Aorta (tissue), 5 donors: ENCODE measurements around the gene VRK1. TPM values are rescaled to one million over a fixed set of nuclear protein-coding genes. Genes with fewer than 3 reads are reported as not detected.

ENCODE experiments used
- ATAC-seq: fragments of 200-7000 bp; cut with Tn5 transposase; one replicate; pipeline ENCODE4 v1.9.1; 2022; ENCODE audit warnings: moderate library complexity; ENCODE audit not compliant: low FRiP score
- DNase-seq, 2 donors: peaks; one replicate each; pipeline ENCODE4 v3.0.0-alpha.2; 2020
- H3K27ac ChIP-seq, 2 donors: one replicate each; pipeline ENCODE4 v1.5.1; 2013; ENCODE audit warnings: low read length in 2 of 2, mild to moderate bottlenecking in 2 of 2, moderate library complexity in 2 of 2, control low read depth in 1 of 2, inconsistent platforms in 1 of 2, low read depth in 1 of 2
- H3K27me3 ChIP-seq, 2 donors: one replicate each; pipeline ENCODE4 v1.6.1; 2013; ENCODE audit warnings: control low read depth in 1 of 2, low read length in 1 of 2, mild to moderate bottlenecking in 1 of 2, moderate library complexity in 1 of 2; ENCODE audit not compliant: insufficient read depth in 2 of 2, control insufficient read depth in 1 of 2
- H3K36me3 ChIP-seq, 2 donors: one replicate each; pipeline ENCODE4 v1.6.1; 2013; ENCODE audit warnings: control low read depth in 1 of 2, low read length in 1 of 2, mild to moderate bottlenecking in 1 of 2; ENCODE audit not compliant: insufficient read depth in 2 of 2, control insufficient read depth in 1 of 2
- H3K4me1 ChIP-seq, 2 donors: one replicate each; pipeline ENCODE4 v1.6.1; 2013; ENCODE audit warnings: low read length in 2 of 2, control low read depth in 1 of 2, mild to moderate bottlenecking in 1 of 2, moderate library complexity in 1 of 2; ENCODE audit not compliant: insufficient read depth in 2 of 2, control insufficient read depth in 1 of 2
- H3K4me3 ChIP-seq, 2 donors: one replicate each; pipeline ENCODE4 v1.5.1; 2013; ENCODE audit warnings: low read length in 2 of 2, control low read depth in 1 of 2, mild to moderate bottlenecking in 1 of 2
- H3K9me3 ChIP-seq: one replicate; pipeline ENCODE4 v1.6.1; 2013; ENCODE audit warnings: mild to moderate bottlenecking, low read length; ENCODE audit not compliant: control insufficient read depth
- WGBS, 2 donors: extraction: QIAGEN DNeasy Blood & Tissue Kit; methylation state at CpG; one replicate each; pipeline ENCODE4 v1.1.7; 2013; 5-methylcytosine and 5-hydroxymethylcytosine counted together
- intact Hi-C, 2 donors: fragments of 100-400 bp; cut with DNase I; formaldehyde crosslinking; loops; one replicate each; pipeline versions ENCODE4 v1.14.2 to v1.15.0; 2022
- polyA plus RNA-seq, 2 donors: library from polyadenylated mRNA; stranded (reverse); fragments of 200-250 nt; gene quantifications; one replicate each; pipeline ENCODE4 v1.2.3, GENCODE V29; 2013
- total RNA-seq, 2 donors: library from RNA; stranded (reverse); fragmentation: NEBNext Ultra II Directional; extraction: Animal tissue kit (Norgen Biotek cat#: 25700); gene quantifications; one replicate each; pipeline ENCODE4 v1.2.1, GENCODE V29; 2021
- donor health status: healthy with polysubstance abuse.
- donor health status: Bipolar disorder and iron deficiency.
- donor health status: DM: no; HTN: no; CAD: no.
- donor health status: DM: no; HTN: no; CAD: no.
- donor health status: DM: yes; HTN: yes; CAD: no.

VRK1 gene
- total and polyA plus RNA-seq, 4 donors = 5.8 to 9.4 (median 8.4) TPM

GRCh38 chr14:96824283-96824682, 27.1 kb downstream of the VRK1 start:
- Histone ChIP-seq H3K4me1 (no peaks in the 10 kb centered on the region), H3K27ac (no peak overlapping the region), H3K36me3 (no peaks in the 10 kb centered on the region), H3K27me3 (no peaks in the 10 kb centered on the region), H3K9me3 (no peaks in the 10 kb centered on the region), H3K4me3 (no peak overlapping the region)
- intact Hi-C loops = no loop called here
- DNase-seq = no peak
- no peak for ATAC-seq
- 93 to 95% methylated on average over 3 of the region's 3 CpGs for WGBS, 2 donors

GRCh38 chr14:96826818-96827217, 29.6 kb downstream of the VRK1 start:
- Histone ChIP-seq H3K27ac (no peak overlapping the region), H3K27me3 (no peaks in the 10 kb centered on the region), H3K4me3 (no peak overlapping the region), H3K4me1 (no peaks in the 10 kb centered on the region), H3K9me3 (no peaks in the 10 kb centered on the region), H3K36me3 (no peaks in the 10 kb centered on the region)
- intact Hi-C loops = no loop called here
- no peak for DNase-seq
- 18 to 51% methylated on average over 2 of the region's 2 CpGs for WGBS, 2 donors
- ATAC-seq = no peak

DNA sequence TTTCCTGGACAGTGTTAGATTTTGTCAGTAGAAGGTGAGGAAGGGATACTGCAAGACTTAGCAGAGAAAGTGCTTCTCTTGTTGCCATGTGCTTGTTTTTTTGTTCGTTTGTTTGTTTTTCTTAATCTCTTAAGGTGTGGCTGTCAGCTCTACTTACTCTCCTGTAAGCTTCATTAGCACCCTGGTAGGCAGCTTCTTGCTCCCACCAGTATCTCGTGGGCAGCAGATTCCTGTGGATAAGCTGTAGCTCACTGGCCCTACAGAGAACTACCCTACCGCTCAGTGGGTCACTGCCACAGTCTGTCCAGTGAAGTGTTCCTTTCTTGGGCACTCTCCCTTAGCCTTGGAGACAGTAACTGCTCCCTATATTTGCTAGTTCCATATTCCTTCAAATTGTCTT, 30.1 kb downstream of the VRK1 start:
- Histone ChIP-seq H3K9me3 (no peaks in the 10 kb centered on the region), H3K27ac (no peak overlapping the region), H3K36me3 (no peaks in the 10 kb centered on the region), H3K27me3 (no peaks in the 10 kb centered on the region), H3K4me1 (no peaks in the 10 kb centered on the region), H3K4me3 (no peak overlapping the region)
- intact Hi-C loops = no loop called here
- DNase-seq = no peak
- 52 to 63% methylated on average over 3 of the region's 3 CpGs for WGBS, 2 donors
- ATAC-seq = no peak

DNA sequence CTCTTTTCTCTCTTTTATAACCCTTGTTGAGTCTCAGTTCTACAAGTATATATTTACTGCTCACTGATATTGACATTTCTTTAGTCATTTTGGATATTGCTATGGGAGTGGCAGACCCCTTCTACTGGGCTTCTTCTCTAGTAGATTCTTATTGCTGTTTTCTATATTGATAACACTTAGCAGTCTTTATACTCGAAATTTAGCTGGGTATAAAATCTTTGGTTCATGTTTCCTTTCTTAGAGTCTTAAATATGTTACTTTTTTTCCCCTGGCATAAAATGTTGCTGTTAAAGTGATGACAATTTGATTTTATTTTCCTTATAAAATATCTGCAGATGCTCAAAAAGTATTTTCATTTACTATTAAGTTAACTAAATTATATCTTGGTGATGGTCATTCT, 32.6 kb downstream of the VRK1 start:
- no peak overlapping the region for H3K4me3 ChIP-seq
- no peak overlapping the region for H3K27ac ChIP-seq
- H3K9me3 ChIP-seq = no peaks in the 10 kb centered on the region
- 97 to 100% methylated on average over 1 of the region's 1 CpG for WGBS, 2 donors
- intact Hi-C loops = no loop called here
- H3K36me3 ChIP-seq = no peaks in the 10 kb centered on the region
- DNase-seq (no peak), ATAC-seq (no peak)
- H3K4me1 ChIP-seq = no peaks in the 10 kb centered on the region
- H3K27me3 ChIP-seq = no peaks in the 10 kb centered on the region

DNA sequence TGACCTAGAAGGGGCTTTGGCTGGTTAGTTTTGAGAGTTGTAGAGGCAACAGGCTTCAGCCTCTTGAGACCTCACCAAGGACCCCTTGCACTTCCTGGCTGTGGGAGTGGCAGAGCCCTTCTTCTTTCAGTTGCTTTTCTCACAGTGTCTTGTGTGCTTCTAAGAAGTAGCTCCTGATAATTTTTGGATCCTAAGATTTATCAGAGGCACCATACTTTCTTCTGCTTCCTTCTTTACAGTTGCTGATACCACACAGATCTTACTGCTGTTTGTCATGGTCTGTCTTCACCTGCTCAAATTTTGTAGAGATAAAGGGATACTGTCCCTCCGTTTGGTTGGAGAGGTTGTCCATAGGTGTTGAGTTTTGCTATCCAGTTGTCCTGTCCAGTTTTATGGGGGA, 33.8 kb downstream of the VRK1 start:
- H3K4me1 ChIP-seq = no peaks in the 10 kb centered on the region
- intact Hi-C loops = no loop called here
- H3K9me3 ChIP-seq = no peaks in the 10 kb centered on the region
- no peak overlapping the region for H3K4me3 ChIP-seq
- H3K36me3 ChIP-seq = no peaks in the 10 kb centered on the region
- no peak for DNase-seq
- no peaks in the 10 kb centered on the region for H3K27me3 ChIP-seq
- no peak for ATAC-seq
- 74 to 88% methylated on average over 1 of the region's 1 CpG for WGBS, 2 donors
- no peak overlapping the region for H3K27ac ChIP-seq

DNA sequence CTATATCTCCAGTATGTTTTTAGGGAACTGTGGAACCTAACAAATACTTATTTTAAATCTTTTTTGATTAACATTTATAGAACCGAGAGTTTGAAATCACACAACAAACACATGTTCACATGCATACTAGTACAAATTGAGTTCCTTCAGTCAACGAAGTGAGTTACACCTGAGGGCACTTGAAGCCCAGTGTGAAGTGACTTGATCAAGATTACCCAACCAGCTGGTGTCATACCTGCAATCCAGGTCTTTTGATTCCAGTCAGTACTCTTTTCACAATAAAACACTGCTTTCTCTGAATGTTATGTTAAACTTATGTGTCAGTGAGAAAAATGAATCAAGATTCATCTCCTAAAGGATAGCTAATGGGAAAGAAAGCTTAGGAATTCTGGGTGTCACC, 35.2 kb downstream of the VRK1 start:
- no peak for DNase-seq
- WGBS, 2 donors = 92 to 93% methylated on average over 2 of the region's 2 CpGs
- no peaks in the 10 kb centered on the region for H3K27me3 ChIP-seq
- intact Hi-C loops = no loop called here
- no peak overlapping the region for H3K27ac ChIP-seq
- ATAC-seq = no peak
- H3K4me3 ChIP-seq = no peak overlapping the region
- H3K36me3 ChIP-seq = peaks cover 0 to 2% of the 10 kb centered on the region in 2 donors
- no peaks in the 10 kb centered on the region for H3K9me3 ChIP-seq
- H3K4me1 ChIP-seq = no peaks in the 10 kb centered on the region

GRCh38 chr14:96838449-96838848, 41.3 kb downstream of the VRK1 start:
- Histone ChIP-seq H3K4me1 (no peaks in the 10 kb centered on the region), H3K36me3 (peaks cover 0 to 2% of the 10 kb centered on the region in 2 donors), H3K27ac (no peak overlapping the region), H3K27me3 (no peaks in the 10 kb centered on the region), H3K4me3 (no peak overlapping the region), H3K9me3 (no peaks in the 10 kb centered on the region)
- no peak for ATAC-seq
- WGBS, 2 donors = 97 to 99% methylated on average over 4 of the region's 4 CpGs
- no peak for DNase-seq
- intact Hi-C loops = no loop called here

- DNase-seq (no peak), ATAC-seq (no peak)
- 90 to 91% methylated on average over 2 of the region's 2 CpGs for WGBS, 2 donors
- peaks cover 0 to 2% of the 10 kb centered on the region in 2 donors for H3K36me3 ChIP-seq
- H3K4me3 ChIP-seq = no peak overlapping the region
- no peaks in the 10 kb centered on the region for H3K4me1 ChIP-seq
- no peak overlapping the region for H3K27ac ChIP-seq
- intact Hi-C loops = no loop called here
- no peaks in the 10 kb centered on the region for H3K27me3 ChIP-seq
- no peaks in the 10 kb centered on the region for H3K9me3 ChIP-seq
Observed at GRCh38 chr14:96839251-96839650, 42.1 kb downstream of the VRK1 start.

DNA sequence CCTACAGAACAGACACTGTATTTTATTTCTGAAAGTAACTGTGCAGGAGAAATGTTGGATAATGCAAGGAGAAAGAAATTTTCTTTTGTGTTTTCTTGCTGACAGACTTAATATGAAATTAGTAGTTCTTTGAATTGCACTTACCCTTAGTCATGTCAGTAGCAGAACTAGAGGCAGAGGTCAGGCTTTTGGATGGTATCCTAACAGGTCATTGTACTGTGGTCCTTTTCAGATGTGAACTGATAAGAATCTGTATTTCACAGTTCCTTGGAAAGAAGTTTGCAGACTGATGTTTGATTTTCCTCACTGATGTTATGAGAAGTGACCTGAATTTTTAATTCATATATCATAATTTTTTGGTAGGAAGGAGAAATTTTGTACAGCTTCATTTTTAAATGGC, 46.0 kb downstream of the VRK1 start:
- intact Hi-C loops = no loop called here
- Histone ChIP-seq H3K36me3 (peaks cover 0 to 3% of the 10 kb centered on the region in 2 donors), H3K9me3 (no peaks in the 10 kb centered on the region), H3K27ac (no peak overlapping the region), H3K4me3 (no peak overlapping the region), H3K4me1 (no peaks in the 10 kb centered on the region), H3K27me3 (no peaks in the 10 kb centered on the region)
- DNase-seq (no peak), ATAC-seq (no peak)
